Endothelial cell of umbilical vein (primary cell): ENCODE data around the gene MDN1. TPM values are rescaled to one million over a fixed set of nuclear protein-coding genes. Genes with fewer than 3 reads are reported as not detected.

ENCODE experiments used
- BruUV-seq: library from RNA; stranded (reverse); fragments of 400-500 nt; replicated peaks from 2 replicates; lab custom pipeline; 2021; lab: Mats Ljungman, UMichigan
- CTCF ChIA-PET: fragments of 300-600, 350-600 bp; sonication (Branson Sonifier 250); formaldehyde crosslinking; loops from one replicate; lab custom pipeline; 2021; ENCODE audit warnings: antibody characterized with exemption, inconsistent platforms; lab: Charles Lee
- POLR2A ChIA-PET: fragments of 300-600, 350-600 bp; sonication (Branson Sonifier 250); formaldehyde crosslinking; loops from one replicate; lab custom pipeline; 2021; ENCODE audit warnings: antibody characterized with exemption, inconsistent platforms; lab: Charles Lee
- DNase-seq: peaks from one replicate; pipeline ENCODE4 v3.0.0-alpha.2; 2011; ENCODE audit warnings: low read depth, low spot score
- FAIRE-seq: peaks from 2 replicates; lab custom pipeline; 2011; peaks lifted over from hg19 to GRCh38; lab: Jason Lieb, UNC
- H2AFZ ChIP-seq: 2 replicates; pipeline ENCODE4 v1.6.0; 2012; ENCODE audit warnings: low read depth, low read length, control low read depth, inconsistent platforms
- H3K27ac ChIP-seq: 2 replicates; pipeline ENCODE4 v1.5.1; 2011; ENCODE audit warnings: low read depth, mild to moderate bottlenecking, control low read depth, low read length, moderate library complexity; ENCODE audit not compliant: insufficient read depth
- H3K27me3 ChIP-seq, 2 experiments: 2 replicates each; pipeline versions ENCODE4 v1.6.0 to v1.6.1; 2011; ENCODE audit warnings: low read length in 2 of 2, mixed read lengths in 1 of 2; ENCODE audit not compliant: control insufficient read depth in 2 of 2, insufficient read depth in 2 of 2
- H3K36me3 ChIP-seq, 2 experiments: 2 replicates in 1 of 2; 3 replicates in 1 of 2; pipeline ENCODE4 v1.5.1; 2011; ENCODE audit warnings: low read length in 2 of 2, mild to moderate bottlenecking in 1 of 2, moderate library complexity in 1 of 2; ENCODE audit not compliant: control insufficient read depth in 2 of 2, insufficient read depth in 2 of 2; ENCODE audit errors: extremely low read depth in 1 of 2
- H3K4me1 ChIP-seq: 3 replicates; pipeline ENCODE4 v1.5.1; 2011; ENCODE audit warnings: mild to moderate bottlenecking, low read length; ENCODE audit not compliant: control insufficient read depth, insufficient read depth; ENCODE audit errors: extremely low read depth
- H3K4me2 ChIP-seq: 2 replicates; pipeline ENCODE4 v1.6.1; 2011; ENCODE audit warnings: low read length, control low read depth, mixed read lengths; ENCODE audit not compliant: insufficient read depth
- H3K4me3 ChIP-seq, 3 experiments: fragments of 200-600 bp in 1 of 3; sonication (generic), shearing (Covaris generic) in 1 of 3; replicated peaks in 1 of 3; 2 replicates each; pipeline ENCODE4 v1.5.1; 2011 to 2016; ENCODE audit warnings: control low read depth in 3 of 3, low read length in 3 of 3, mild to moderate bottlenecking in 2 of 3, inconsistent platforms in 1 of 3, low read depth in 1 of 3, moderate library complexity in 1 of 3; ENCODE audit not compliant: insufficient read depth in 1 of 3
- H3K79me2 ChIP-seq: 2 replicates; pipeline ENCODE4 v1.6.0; 2012; ENCODE audit warnings: low read length, inconsistent platforms; ENCODE audit not compliant: control insufficient read depth, insufficient read depth
- H3K9ac ChIP-seq: replicated peaks from 2 replicates; pipeline ENCODE3; 2011; ENCODE audit warnings: low read length, control low read depth; ENCODE audit not compliant: insufficient read depth; ENCODE audit errors: extremely low read depth
- H3K9me1 ChIP-seq: replicated peaks from 3 replicates; pipeline ENCODE4 v1.6.0; 2011; ENCODE audit warnings: mild to moderate bottlenecking, low read length; ENCODE audit not compliant: control insufficient read depth, insufficient read depth; ENCODE audit errors: extremely low read depth
- H3K9me3 ChIP-seq: replicated peaks from 2 replicates; pipeline ENCODE4 v1.5.1; 2012; ENCODE audit warnings: low read length, inconsistent platforms; ENCODE audit not compliant: control insufficient read depth, insufficient read depth
- H4K20me1 ChIP-seq: replicated peaks from 2 replicates; pipeline ENCODE3; 2011; ENCODE audit warnings: mild to moderate bottlenecking, low read length; ENCODE audit not compliant: control insufficient read depth, insufficient read depth; ENCODE audit errors: extremely low read depth
- CTCF ChIP-seq, 2 donors: IDR thresholded peaks; 1 replicate in 1 of 2; 2 replicates in 1 of 2; pipeline ENCODE4 v1.5.1; 2011; ENCODE audit warnings: low read length in 2 of 2, mild to moderate bottlenecking in 2 of 2, moderate library complexity in 2 of 2, control low read depth in 1 of 2, inconsistent platforms in 1 of 2, low read depth in 1 of 2; ENCODE audit not compliant: insufficient read depth in 1 of 2; ENCODE audit errors: extremely low read depth in 1 of 2
- EZH2 ChIP-seq: IDR thresholded peaks from 2 replicates; pipeline ENCODE4 v1.6.1; 2012; ENCODE audit warnings: borderline replicate concordance, low read depth, mild to moderate bottlenecking, moderate library complexity, low read length, inconsistent platforms; ENCODE audit not compliant: severe bottlenecking
- FOS ChIP-seq: IDR thresholded peaks from 2 replicates; pipeline ENCODE4 v1.6.1; 2011; ENCODE audit warnings: mild to moderate bottlenecking, low read length, moderate library complexity, borderline replicate concordance; ENCODE audit not compliant: insufficient read depth
- GATA2 ChIP-seq: IDR thresholded peaks from 2 replicates; pipeline ENCODE4 v1.7.0; 2011; ENCODE audit warnings: low read depth, mild to moderate bottlenecking, moderate library complexity, mixed read lengths, low read length; ENCODE audit not compliant: insufficient read length, insufficient read depth
- JUN ChIP-seq: IDR thresholded peaks from 2 replicates; pipeline ENCODE4 v1.6.1; 2011; ENCODE audit warnings: borderline replicate concordance, low read depth; ENCODE audit not compliant: insufficient read length, insufficient read depth
- MAX ChIP-seq: IDR thresholded peaks from 2 replicates; pipeline ENCODE4 v1.6.1; 2011; ENCODE audit not compliant: insufficient read depth, insufficient read length
- MYC ChIP-seq: IDR thresholded peaks from one replicate; pipeline ENCODE4 v1.6.1; 2011; ENCODE audit warnings: mild to moderate bottlenecking, low read depth, low read length
- POLR2A ChIP-seq: IDR thresholded peaks from 2 replicates; pipeline ENCODE4 v1.6.1; 2012; ENCODE audit warnings: low read depth, mild to moderate bottlenecking, control low read depth, low read length
- POLR2AphosphoS5 ChIP-seq: IDR thresholded peaks from 2 replicates; pipeline ENCODE4 v1.6.1; 2012; ENCODE audit warnings: low read depth, mild to moderate bottlenecking, control low read depth, low read length, moderate library complexity; ENCODE audit not compliant: insufficient read depth
- dilution Hi-C: fragments of 300-500 bp; cut with MboI; formaldehyde crosslinking; loops from one replicate; pipeline ENCODE4 v1.15.0; 2019; ENCODE audit warnings: low sequenced_read_pairs; ENCODE audit not compliant: extremely low pct_ligation_motif_present
- intact Hi-C: fragments of 100-400 bp; cut with micrococcal nuclease; formaldehyde crosslinking; loops from one replicate; pipeline ENCODE4 v1.10.0; 2022
- polyA plus RNA-seq, 4 experiments: library from polyadenylated mRNA; depleted of rRNA in 3 of 4; stranded (reverse) in 3 of 4; unstranded in 1 of 4; fragments of >200 nt; gene quantifications; 2 replicates each; pipeline versions ENCODE4 v1.2.1 to v1.2.3, GENCODE V29; 2011 to 2012; ENCODE audit warnings: missing spikeins in 1 of 4
- total RNA-seq: library from RNA; stranded (reverse); gene quantifications from 2 replicates; pipeline ENCODE4 v1.2.3, GENCODE V29; 2021

MDN1 gene
- total and polyA plus RNA-seq, 2 donors (not counting 3 experiments of a cell fraction or from before 2014, with no cell fraction given), result 9.2 to 39.6 TPM

- CTCF ChIA-PET, result interaction anchor here (1.0 to 2.0 kb wide), 5 partner anchors 9 to 21 kb away, joined by 3 to 7 read pairs (median 3); no protein-coding TSS in a partner anchor
Measured at GRCh38 chr6:89707766-89708165, 111.8 kb downstream of the MDN1 start.

More at GRCh38 chr6:89707766-89708165, 111.8 kb downstream of the MDN1 start:
- no TSS peak for BruUV-seq
- no peaks in the 10 kb centered on the region for H3K4me1 ChIP-seq
- no peak overlapping the region for H2AFZ ChIP-seq
- no peaks in the 10 kb centered on the region for H3K27me3 ChIP-seq
- H3K9ac ChIP-seq, result no peak overlapping the region
- no peaks in the 10 kb centered on the region for H3K79me2 ChIP-seq
- intact Hi-C loops, result no loop called here
- POLR2A ChIA-PET, result no interaction called here
- no peak overlapping the region for H3K4me2 ChIP-seq
- dilution Hi-C loops, result no loop called here
- H3K27ac ChIP-seq, result no peak overlapping the region
- no peak for TF ChIP-seq MYC
- TF ChIP-seq MAX, result no peak
- TF ChIP-seq POLR2A, result no peak
- no peak for TF ChIP-seq GATA2
- no peak for TF ChIP-seq CTCF (IDR thresholded peaks at IDR 0.05; ENCODE audit: extremely low read depth in 1 of 2, insufficient read depth in 1 of 2, low read depth in 1 of 2, low read length in 2 of 2)
- TF ChIP-seq FOS, result no peak
- no peak for TF ChIP-seq EZH2
- no peak for TF ChIP-seq POLR2AphosphoS5
- TF ChIP-seq JUN, result no peak
- H3K4me3 ChIP-seq, result no peak overlapping the region
- no peaks in the 10 kb centered on the region for H3K9me1 ChIP-seq
- no peaks in the 10 kb centered on the region for H4K20me1 ChIP-seq
- H3K9me3 ChIP-seq, result no peaks in the 10 kb centered on the region
- H3K36me3 ChIP-seq, result peaks cover 6 to 16% of the 10 kb centered on the region in 2 experiments
- DNase-seq, result no peak
- FAIRE-seq, result no peak
